Naive thymus-derived CD8-positive, alpha-beta T cell (primary cell): Measurements from ENCODE around the gene USP12. TPM values are rescaled to one million over a fixed set of nuclear protein-coding genes. Genes with fewer than 3 reads are reported as not detected.
A peak's percentile ranks its signal among the peaks of the same experiment; 100 is the strongest.
"Not testable (repeated sequence)": the region's sequence is repeated elsewhere in the genome, so short reads cannot be mapped to it uniquely, and the experiment has no call there.

Experiments used
- ATAC-seq, 2 donors: fragments of 150-1000 bp; cut with Tn5 transposase in 1 of 2; sonication (Bioruptor Pico), chemical (Tn5 transposase) in 1 of 2; 1 replicate in 1 of 2; 2 replicates in 1 of 2; pipeline ENCODE4 v1.10.0; 2021; ENCODE audit warnings: mild to moderate bottlenecking in 2 of 2, moderate library complexity in 2 of 2
- POLR2A ChIA-PET: fragments of 350-600 bp; sonication (Branson Sonifier 250); formaldehyde crosslinking; loops from one replicate; lab custom pipeline; 2021; ENCODE audit warnings: antibody characterized with exemption; lab: Charles Lee
- DNase-seq, 10 donors: peaks; one replicate each; pipeline versions ENCODE4 v3.0.0 to v3.0.0-alpha.2; 2020 to 2022
- H3K27ac Mint-ChIP-seq, 10 donors: one replicate each; pipeline ENCODE4 v1.8.0; 2020 to 2022; ENCODE audit warnings: mild to moderate bottlenecking in 10 of 10, mixed read lengths in 10 of 10, moderate library complexity in 4 of 10, inconsistent platforms in 1 of 10
- H3K27me3 Mint-ChIP-seq, 5 donors: one replicate each; pipeline ENCODE4 v1.8.0; 2021 to 2022; ENCODE audit warnings: mixed read lengths in 5 of 5
- H3K36me3 Mint-ChIP-seq, 3 donors: one replicate each; pipeline ENCODE4 v1.8.0; 2020 to 2022; ENCODE audit warnings: mixed read lengths in 3 of 3, mild to moderate bottlenecking in 2 of 3, inconsistent platforms in 1 of 3
- H3K4me1 Mint-ChIP-seq, 4 donors: one replicate each; pipeline ENCODE4 v1.8.0; 2021 to 2022; ENCODE audit warnings: mixed read lengths in 4 of 4
- H3K4me3 Mint-ChIP-seq, 10 donors: one replicate each; pipeline ENCODE4 v1.8.0; 2020 to 2022; ENCODE audit warnings: mild to moderate bottlenecking in 10 of 10, mixed read lengths in 10 of 10, moderate library complexity in 6 of 10, inconsistent platforms in 1 of 10
- H3K9me3 Mint-ChIP-seq, 9 donors: one replicate each; pipeline ENCODE4 v1.8.0; 2020 to 2022; ENCODE audit warnings: mixed read lengths in 9 of 9, mild to moderate bottlenecking in 3 of 9, inconsistent platforms in 1 of 9, moderate library complexity in 1 of 9
- polyA plus RNA-seq, 3 donors: library from polyadenylated mRNA; unstranded; fragments of 300-500 nt; fragmentation: Illumina TruSeq; gene quantifications; one replicate each; pipeline ENCODE4 v1.2.3, GENCODE V29; 2021
- total RNA-seq, 8 experiments: library from RNA in 2 of 8; stranded (reverse) in 2 of 8; gene quantifications; one replicate each; pipeline ENCODE4 v1.2.3 and lab custom pipeline; 2021 to 2026

The USP12 gene, protein sequence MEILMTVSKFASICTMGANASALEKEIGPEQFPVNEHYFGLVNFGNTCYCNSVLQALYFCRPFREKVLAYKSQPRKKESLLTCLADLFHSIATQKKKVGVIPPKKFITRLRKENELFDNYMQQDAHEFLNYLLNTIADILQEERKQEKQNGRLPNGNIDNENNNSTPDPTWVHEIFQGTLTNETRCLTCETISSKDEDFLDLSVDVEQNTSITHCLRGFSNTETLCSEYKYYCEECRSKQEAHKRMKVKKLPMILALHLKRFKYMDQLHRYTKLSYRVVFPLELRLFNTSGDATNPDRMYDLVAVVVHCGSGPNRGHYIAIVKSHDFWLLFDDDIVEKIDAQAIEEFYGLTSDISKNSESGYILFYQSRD
- total RNA-seq, result 10 to 100 TPM; 28.6 to 33.0 TPM
- 10 to 100 TPM in 2 of 3 donors, 1 to 10 TPM in 1; 9.3 to 17.4 (median 14.7) TPM for polyA plus RNA-seq
- total RNA-seq (lab: John Stamatoyannopoulos, UW), result 51.4 to 141 (median 72.9) reads per million in 6 experiments

DNA sequence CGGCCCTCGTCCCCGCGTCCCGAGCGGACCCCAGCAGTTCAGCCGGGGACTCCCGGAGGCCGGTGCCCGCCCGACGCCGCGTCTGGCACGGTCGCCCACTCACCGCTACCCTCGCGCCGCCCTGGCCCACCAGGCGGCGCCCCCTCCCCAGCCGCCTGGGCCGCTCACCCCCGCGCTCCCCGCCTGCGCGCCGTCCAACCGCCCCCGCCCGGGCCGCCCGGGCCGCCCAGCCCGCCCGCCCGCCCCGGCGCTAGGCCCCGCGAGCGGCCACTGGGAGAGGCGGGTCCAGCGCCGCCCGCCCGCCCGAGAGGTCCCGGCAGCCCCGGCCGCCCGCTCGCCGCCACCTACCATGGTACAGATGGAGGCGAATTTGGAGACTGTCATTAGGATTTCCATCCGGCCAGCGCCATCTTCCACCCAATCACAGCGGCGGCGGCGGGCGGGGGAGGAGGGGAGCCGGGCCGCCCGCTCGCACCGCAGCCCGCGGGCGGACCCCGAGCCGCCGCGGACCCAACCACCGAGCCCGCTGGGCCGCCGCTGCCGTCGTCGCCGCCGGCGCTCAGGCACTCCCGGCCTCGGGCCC is at the start of gene USP12:
USP12 (minus strand) TSS at position 568 of the 583 bp plus-strand sequence; CDS start at position 396, 172 bp downstream.
- Mint-ChIP-seq H3K27ac (peak within 1 kb of the TSS; percentile 91 to 99 (median 96)), H3K4me1 (peaks cover 15 to 59% (median 49%) of the 10 kb centered on the region in 4 donors), H3K27me3 (no peaks in the 10 kb centered on the region), H3K36me3 (peaks cover 0 to 4% (median 0%) of the 10 kb centered on the region in 3 donors), H3K4me3 (peak within 1 kb of the TSS; percentile 86 to 99 (median 96)), H3K9me3 (no peaks in the 10 kb centered on the region)
- ATAC-seq, result peak; percentile 11 to 31
- DNase-seq, result peak in 7 of 10 donors; percentile 12 to 73 (median 26)
- POLR2A ChIA-PET, result interaction anchor here (0.9 to 1.7 kb wide), 2 partner anchors 10 to 80 kb away, joined by 3 to 11 read pairs; partner anchors contain the start of gene RPL21

DNA sequence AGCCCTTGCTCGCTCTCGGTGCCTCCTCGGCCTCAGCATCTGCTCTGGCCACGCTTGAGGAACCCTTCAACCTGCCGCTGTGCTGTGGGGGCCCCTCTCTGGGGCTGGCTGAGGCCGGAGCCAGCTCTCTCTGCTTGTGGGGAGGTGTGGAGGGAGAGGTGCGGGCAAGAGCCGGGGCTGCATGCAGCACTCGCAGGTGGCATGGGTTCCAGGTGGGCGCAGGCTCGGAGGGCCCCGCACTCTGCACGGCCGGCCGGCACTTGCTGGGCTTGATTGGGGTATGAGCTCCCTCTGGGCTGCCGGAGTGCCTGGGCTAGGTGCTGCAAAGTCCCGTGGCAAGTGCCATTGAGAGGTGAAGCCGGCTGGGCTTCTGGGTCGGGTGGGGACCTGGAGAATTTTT is 48.0 kb upstream of the USP12 start:
- DNase-seq (no peak), ATAC-seq (no peak)
- POLR2A ChIA-PET, result interaction anchor here (1.5 kb wide), 1 partner anchor 31 kb away, joined by 3 read pairs; no protein-coding TSS in a partner anchor
- Mint-ChIP-seq H3K27me3 (no peaks in the 10 kb centered on the region), H3K4me3 (no peak overlapping the region), H3K36me3 (peaks cover 0 to 4% (median 0%) of the 10 kb centered on the region in 3 donors), H3K4me1 (peaks cover 0 to 24% (median 3%) of the 10 kb centered on the region in 4 donors), H3K9me3 (peaks cover 0 to 2% (median 0%) of the 10 kb centered on the region in 9 donors), H3K27ac (no peak overlapping the region)

DNA sequence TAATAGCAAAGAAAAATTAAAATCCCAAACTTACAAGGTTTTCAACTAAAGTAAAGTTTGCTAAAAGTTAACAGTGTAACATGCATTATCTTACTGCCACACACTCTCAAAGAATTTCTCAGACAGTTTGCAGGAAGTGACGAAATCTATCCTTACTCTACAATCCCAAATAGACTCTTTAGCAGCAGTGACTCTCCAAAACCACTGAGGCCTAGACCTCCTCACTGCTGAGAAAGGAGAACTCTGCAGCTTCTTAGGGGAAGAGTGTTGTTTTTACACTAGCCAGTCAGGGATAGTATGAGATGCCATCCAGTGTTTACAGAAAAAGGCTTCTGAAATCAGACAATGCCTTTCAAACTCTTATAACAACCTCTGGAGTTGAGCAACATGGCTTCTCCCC is 47.2 kb upstream of the USP12 start:
- H3K9me3 Mint-ChIP-seq, ATAC-seq, H3K27ac Mint-ChIP-seq, POLR2A ChIA-PET, H3K36me3 Mint-ChIP-seq, DNase-seq, H3K27me3 Mint-ChIP-seq, H3K4me3 Mint-ChIP-seq: not testable (repeated sequence)
- peaks cover 0 to 22% (median 2%) of the 10 kb centered on the region in 4 donors for H3K4me1 Mint-ChIP-seq

DNA sequence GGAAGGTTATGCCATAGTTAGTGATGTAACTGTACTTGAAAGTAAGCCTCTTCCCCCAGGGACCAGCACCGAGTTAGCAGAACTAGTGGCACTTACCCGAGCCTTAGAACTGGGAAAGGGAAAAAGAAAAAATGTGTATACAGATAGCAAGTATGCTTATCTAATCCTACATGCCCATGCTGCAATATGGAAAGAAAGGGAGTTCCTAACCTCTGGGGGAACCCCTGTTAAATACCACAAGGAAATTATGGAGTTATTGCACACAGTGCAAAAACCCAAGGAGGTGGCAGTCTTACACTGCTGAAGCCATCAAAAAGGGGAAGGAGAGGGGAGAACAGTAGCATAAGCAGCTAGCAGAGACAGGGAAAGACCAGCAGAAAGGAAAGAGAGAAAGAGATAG is 46.2 kb upstream of the USP12 start:
- H3K36me3 Mint-ChIP-seq, H3K4me3 Mint-ChIP-seq, DNase-seq, H3K27me3 Mint-ChIP-seq, POLR2A ChIA-PET, H3K9me3 Mint-ChIP-seq, ATAC-seq: not testable (repeated sequence)
- peak overlapping the region in 1 of 10 donors; percentile 17 for H3K27ac Mint-ChIP-seq
- peaks cover 2 to 20% (median 3%) of the 10 kb centered on the region in 4 donors for H3K4me1 Mint-ChIP-seq

DNA sequence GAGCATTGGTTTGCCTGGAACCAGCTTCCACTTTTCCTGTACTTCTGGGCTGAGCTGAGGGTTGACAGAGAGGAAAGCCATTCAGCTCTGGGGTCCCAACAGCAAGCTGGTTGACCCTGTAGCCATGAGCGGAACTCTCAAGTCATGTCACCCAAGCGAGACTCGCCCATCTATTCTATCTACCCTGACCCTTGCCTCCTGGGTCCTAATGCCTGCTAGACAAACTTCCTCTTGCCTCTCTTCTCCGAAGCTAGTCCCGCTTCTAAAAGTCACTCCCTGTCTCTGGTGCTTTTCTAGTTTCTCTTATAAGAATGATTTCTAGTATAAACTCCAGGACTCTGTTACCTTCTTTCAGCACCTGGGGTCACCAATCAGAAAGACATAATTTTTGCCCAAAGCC is 41.8 kb upstream of the USP12 start:
- H3K36me3 Mint-ChIP-seq, result peaks cover 0 to 18% (median 9%) of the 10 kb centered on the region in 3 donors
- H3K4me3 Mint-ChIP-seq, H3K27ac Mint-ChIP-seq, ATAC-seq, DNase-seq, POLR2A ChIA-PET, H3K27me3 Mint-ChIP-seq: not testable (repeated sequence)
- peaks cover 4 to 10% (median 7%) of the 10 kb centered on the region in 4 donors for H3K4me1 Mint-ChIP-seq
- H3K9me3 Mint-ChIP-seq, result peaks cover 0 to 23% (median 3%) of the 10 kb centered on the region in 9 donors

DNA sequence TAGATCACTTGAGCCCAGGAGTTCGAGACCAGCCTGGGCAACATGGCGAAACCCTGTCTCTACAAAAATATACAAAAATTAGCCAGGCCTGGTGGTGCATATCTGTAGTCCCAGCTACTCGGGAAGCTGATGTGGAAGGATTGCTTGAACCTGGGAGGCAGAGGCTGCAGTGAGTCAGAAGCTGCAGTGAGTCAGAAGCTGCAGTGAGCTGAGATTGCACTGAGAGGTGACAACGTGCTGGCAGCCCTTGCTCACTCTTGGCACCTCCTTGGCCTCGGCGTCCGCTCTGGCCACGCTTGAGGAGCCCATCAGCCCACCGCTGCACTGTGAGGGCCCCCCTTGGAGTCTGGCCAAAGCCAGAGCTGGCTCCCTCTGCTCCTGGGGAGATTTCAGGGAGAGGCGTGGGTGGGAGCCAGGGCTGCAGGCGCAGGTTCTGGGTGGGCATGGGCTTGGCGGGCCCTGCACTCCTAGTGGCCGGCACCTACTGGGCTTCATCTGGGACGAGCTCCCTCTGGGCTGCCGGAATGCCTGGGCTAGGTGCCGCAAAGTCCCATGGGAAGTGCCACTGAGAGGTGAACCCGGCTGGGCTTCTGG is 40.3 kb upstream of the USP12 start:
- POLR2A ChIA-PET, result no interaction called here
- Mint-ChIP-seq H3K9me3 (peaks cover 0 to 23% (median 3%) of the 10 kb centered on the region in 9 donors), H3K4me1 (peaks cover 2 to 7% (median 6%) of the 10 kb centered on the region in 4 donors), H3K27ac (no peak overlapping the region), H3K27me3 (peaks cover 0 to 4% (median 0%) of the 10 kb centered on the region in 5 donors), H3K4me3 (no peak overlapping the region), H3K36me3 (peaks cover 4 to 20% (median 13%) of the 10 kb centered on the region in 3 donors)
- ATAC-seq, result no peak
- no peak for DNase-seq

DNA sequence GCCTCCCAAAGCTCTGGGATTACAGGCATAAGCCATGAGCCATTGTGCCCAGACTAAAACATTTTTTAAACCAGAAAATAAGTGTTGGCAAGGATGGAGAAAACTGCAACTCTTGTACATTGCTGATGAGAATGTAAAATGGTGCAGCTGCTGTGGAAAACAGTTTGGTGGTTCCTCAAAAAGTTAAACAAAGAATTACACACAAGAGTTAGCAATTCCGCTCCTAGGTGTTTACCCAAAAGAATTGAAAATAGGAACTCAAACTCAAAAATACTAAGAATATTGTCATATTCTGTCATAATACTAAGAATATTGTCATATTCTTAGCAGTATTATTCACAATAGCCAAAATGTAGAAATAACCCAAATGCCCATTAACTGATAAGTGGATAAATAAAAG is 39.7 kb upstream of the USP12 start:
- Mint-ChIP-seq H3K27me3 (peaks cover 0 to 4% (median 0%) of the 10 kb centered on the region in 5 donors), H3K27ac (no peak overlapping the region), H3K4me1 (peaks cover 2 to 7% (median 6%) of the 10 kb centered on the region in 4 donors), H3K9me3 (peaks cover 0 to 23% (median 3%) of the 10 kb centered on the region in 9 donors), H3K4me3 (no peak overlapping the region), H3K36me3 (peaks cover 4 to 20% (median 13%) of the 10 kb centered on the region in 3 donors)
- POLR2A ChIA-PET, result no interaction called here
- DNase-seq (no peak), ATAC-seq (no peak)

DNA sequence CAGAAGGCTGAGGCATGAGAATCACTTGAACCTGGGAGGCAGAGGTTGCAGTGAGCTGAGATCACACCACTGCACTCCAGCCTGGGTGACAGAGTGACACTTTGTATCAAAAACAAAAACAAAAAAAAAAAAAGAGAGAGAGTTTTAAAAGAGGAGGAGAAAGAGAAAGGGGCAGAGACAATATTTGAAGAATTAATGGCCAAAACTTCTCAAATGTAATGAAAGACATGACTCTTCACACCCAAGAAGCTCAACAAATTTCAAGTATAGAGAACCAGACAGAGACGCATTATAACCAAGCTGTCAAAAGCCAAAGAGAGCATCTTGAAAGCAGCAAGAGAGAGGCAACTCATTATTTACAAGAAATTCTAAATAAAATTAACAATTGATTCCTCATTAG is 36.9 kb upstream of the USP12 start:
- DNase-seq, result no peak
- no peak for ATAC-seq
- Mint-ChIP-seq H3K27me3 (peaks cover 0 to 4% (median 0%) of the 10 kb centered on the region in 5 donors), H3K4me1 (peaks cover 2 to 7% (median 6%) of the 10 kb centered on the region in 4 donors), H3K9me3 (peaks cover 0 to 23% (median 3%) of the 10 kb centered on the region in 9 donors), H3K27ac (no peak overlapping the region), H3K36me3 (peaks cover 4 to 20% (median 13%) of the 10 kb centered on the region in 3 donors), H3K4me3 (no peak overlapping the region)
- POLR2A ChIA-PET, result no interaction called here

DNA sequence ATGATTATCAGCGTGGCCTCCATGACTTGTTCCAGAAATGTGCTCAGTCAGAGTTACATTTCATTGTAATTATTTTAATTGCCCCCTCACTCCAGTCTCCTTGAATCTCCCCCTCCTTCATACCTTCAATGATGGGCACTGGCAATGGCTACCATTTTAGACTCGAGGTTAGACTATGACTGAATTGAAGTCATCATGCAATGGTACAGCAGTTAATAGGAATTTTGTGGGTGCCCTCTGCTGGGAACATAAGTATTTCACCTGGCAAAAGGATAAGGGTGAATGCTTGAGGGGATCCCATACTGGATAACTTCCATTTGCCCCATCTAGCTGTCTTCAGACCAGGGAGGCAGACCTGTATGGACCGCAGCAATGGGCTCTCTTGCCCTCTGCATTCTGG is 32.2 kb upstream of the USP12 start:
- H3K27me3 Mint-ChIP-seq, result no peaks in the 10 kb centered on the region

DNA sequence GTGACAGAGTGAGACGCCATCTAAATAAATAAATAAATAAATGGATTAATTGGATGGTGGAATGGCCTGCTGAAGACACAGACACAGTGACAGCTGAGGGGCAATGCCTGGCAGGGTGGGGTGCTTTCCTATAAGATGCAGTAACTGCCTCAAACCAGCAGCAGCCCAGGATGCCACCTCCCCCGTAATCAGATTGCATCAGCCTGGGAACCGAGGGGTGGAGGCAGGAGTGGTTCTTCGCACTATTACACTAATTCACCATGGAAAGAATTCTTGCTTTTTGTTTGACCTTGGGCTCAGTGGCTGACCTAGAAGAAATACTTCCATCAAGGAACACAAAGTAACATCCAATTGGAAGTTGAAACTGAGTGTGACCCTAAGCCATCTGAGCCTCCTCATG is 31.6 kb upstream of the USP12 start:
- POLR2A ChIA-PET, result no interaction called here
- no peak for DNase-seq
- no peak for ATAC-seq
- H3K27me3 Mint-ChIP-seq, result no peaks in the 10 kb centered on the region
- peaks cover 4% of the 10 kb centered on the region in 3 donors for H3K36me3 Mint-ChIP-seq
- no peak overlapping the region for H3K27ac Mint-ChIP-seq
- H3K4me1 Mint-ChIP-seq, result no peaks in the 10 kb centered on the region
- H3K4me3 Mint-ChIP-seq, result no peak overlapping the region
- peaks cover 0 to 2% (median 0%) of the 10 kb centered on the region in 9 donors for H3K9me3 Mint-ChIP-seq

More for the DNA sequence above, 32.2 kb upstream of the USP12 start:
- ATAC-seq (no peak), DNase-seq (no peak)
- Mint-ChIP-seq H3K27ac (peak overlapping the region in 1 of 10 donors; percentile 31), H3K9me3 (peaks cover 0 to 6% (median 0%) of the 10 kb centered on the region in 9 donors), H3K36me3 (peaks cover 4 to 9% (median 6%) of the 10 kb centered on the region in 3 donors), H3K4me3 (no peak overlapping the region), H3K4me1 (no peaks in the 10 kb centered on the region)
- POLR2A ChIA-PET, result no interaction called here

DNA sequence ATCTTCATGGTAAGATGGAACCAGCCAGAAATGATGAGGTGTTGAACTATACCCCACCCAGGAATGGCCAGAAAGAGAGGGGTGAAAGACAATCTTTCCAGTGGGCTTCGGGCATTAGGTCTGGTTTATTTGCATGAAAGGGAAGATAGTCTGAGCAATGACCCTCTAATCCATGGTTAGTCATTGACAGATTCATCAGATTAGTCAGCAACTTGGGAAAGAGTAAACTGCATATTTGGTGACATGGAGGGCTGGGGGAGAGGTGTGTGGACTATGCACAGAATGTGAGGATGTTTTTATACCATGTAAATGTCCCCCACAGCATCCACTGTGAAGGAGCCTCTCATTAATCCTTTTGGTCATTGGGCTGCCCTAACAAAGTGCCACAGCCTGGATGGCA is 30.1 kb upstream of the USP12 start:
- ATAC-seq, result no peak

DNA sequence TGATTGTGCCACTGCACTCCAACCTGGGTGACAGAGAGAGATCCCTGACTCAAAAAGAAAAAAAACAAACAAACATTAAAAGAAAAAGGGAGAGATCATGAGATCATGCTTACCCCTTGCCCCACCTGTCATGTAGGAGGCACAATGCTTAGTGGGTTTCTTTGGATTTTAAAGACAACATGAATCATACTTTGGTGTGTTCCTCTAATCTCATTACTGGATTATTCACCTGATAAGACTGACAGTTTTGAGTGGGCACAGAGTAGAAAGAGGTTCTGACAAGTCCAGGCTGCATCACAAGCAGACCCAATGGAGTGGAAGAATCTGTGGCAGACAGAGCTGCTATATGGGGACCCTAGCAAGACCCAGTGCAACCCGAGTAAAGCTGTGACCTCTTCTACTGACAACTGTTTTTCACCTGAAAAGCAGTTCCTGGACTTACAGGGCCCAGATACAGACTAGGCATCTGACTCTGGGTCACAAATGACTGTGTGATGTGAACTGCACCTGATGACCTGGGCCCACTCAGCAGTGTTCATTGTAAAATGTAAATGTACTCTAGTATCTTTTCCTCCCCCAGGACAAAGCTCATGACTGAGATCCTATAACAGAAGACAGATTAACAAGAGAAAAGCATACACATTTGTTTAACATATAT is 28.9 kb upstream of the USP12 start:
- POLR2A ChIA-PET, result no interaction called here
- peaks cover 0 to 7% (median 2%) of the 10 kb centered on the region in 5 donors for H3K27me3 Mint-ChIP-seq
- peak overlapping the region in 1 of 10 donors; percentile 54 for H3K27ac Mint-ChIP-seq
- peaks cover 0 to 7% (median 0%) of the 10 kb centered on the region in 9 donors for H3K9me3 Mint-ChIP-seq
- ATAC-seq, result no peak
- peaks cover 0 to 7% (median 6%) of the 10 kb centered on the region in 3 donors for H3K36me3 Mint-ChIP-seq
- no peak for DNase-seq
- H3K4me3 Mint-ChIP-seq, result no peak overlapping the region
- H3K4me1 Mint-ChIP-seq, result no peaks in the 10 kb centered on the region

More for the DNA sequence above, 30.1 kb upstream of the USP12 start:
- no peaks in the 10 kb centered on the region for H3K4me1 Mint-ChIP-seq
- H3K27ac Mint-ChIP-seq, result no peak overlapping the region
- peaks cover 0 to 7% (median 0%) of the 10 kb centered on the region in 9 donors for H3K9me3 Mint-ChIP-seq
- POLR2A ChIA-PET, result no interaction called here
- peaks cover 0 to 3% (median 0%) of the 10 kb centered on the region in 5 donors for H3K27me3 Mint-ChIP-seq
- H3K4me3 Mint-ChIP-seq, result no peak overlapping the region
- DNase-seq, result no peak
- peaks cover 0 to 7% (median 6%) of the 10 kb centered on the region in 3 donors for H3K36me3 Mint-ChIP-seq
